K562 (cell line): Measurements from ENCODE around the gene TMEM45B. TPM values are rescaled to one million over a fixed set of nuclear protein-coding genes. Genes with fewer than 3 reads are reported as not detected.

ENCODE experiments used
- ATAC-seq: fragments of 200-7000 bp; cut with Tn5 transposase; 3 replicates; pipeline ENCODE4 v1.9.1; 2020; ENCODE audit warnings: moderate library complexity
- BruUV-seq: library from RNA; stranded (reverse); fragments of 400-500 nt; replicated peaks from 2 replicates; lab custom pipeline; 2021; lab: Mats Ljungman, UMichigan
- CTCF ChIA-PET: fragments of 300-600 bp; formaldehyde crosslinking; extraction: SDS; loops from one replicate; lab custom pipeline; 2021; ENCODE audit warnings: low intra/inter-chr PET ratio; lab: Yijun Ruan, JAX
- POLR2A ChIA-PET: fragments of 300-600, 350-650 bp; sonication (Branson Sonifier 250); formaldehyde crosslinking; extraction: SDS; loops from one replicate; lab custom pipeline; 2021; ENCODE audit warnings: antibody characterized with exemption, inconsistent platforms; lab: Yijun Ruan, JAX
- DNase-seq, 4 experiments: peaks; one replicate each; pipeline versions ENCODE4 v3.0.0 to v3.0.0-alpha.2; 2011 to 2018; ENCODE audit warnings: low spot score in 3 of 4, mixed read lengths in 3 of 4; ENCODE audit errors: extremely low read depth in 1 of 4
- FAIRE-seq: peaks from 2 replicates; lab custom pipeline; 2011; peaks lifted over from hg19 to GRCh38; lab: Jason Lieb, UNC
- H2AFZ ChIP-seq: 2 replicates; pipeline ENCODE4 v1.6.0; 2011; ENCODE audit warnings: low read depth, low read length, control low read depth, inconsistent platforms
- H3K27ac ChIP-seq: fragments of 200-600 bp; 3 replicates; pipeline ENCODE4 v1.8.0; 2011; ENCODE audit warnings: low read depth, mild to moderate bottlenecking, control low read depth, inconsistent platforms, low read length, moderate library complexity, mixed read lengths; ENCODE audit errors: extremely low read depth
- H3K27me3 ChIP-seq, 2 experiments: fragments of 300-600 bp in 1 of 2; 2 replicates in 1 of 2; 3 replicates in 1 of 2; pipeline versions ENCODE4 v1.6.0 to v1.8.0; 2011; ENCODE audit warnings: inconsistent platforms in 2 of 2, low read length in 2 of 2, mild to moderate bottlenecking in 1 of 2, mixed read lengths in 1 of 2, moderate library complexity in 1 of 2; ENCODE audit not compliant: control insufficient read depth in 2 of 2, insufficient read depth in 2 of 2
- H3K36me3 ChIP-seq: fragments of 300-600 bp; 3 replicates; pipeline ENCODE4 v1.8.0; 2011; ENCODE audit warnings: mild to moderate bottlenecking, low read length, inconsistent platforms; ENCODE audit not compliant: control insufficient read depth, insufficient read depth
- H3K4me1 ChIP-seq, 2 experiments: fragments of 200-600 bp in 1 of 2; replicated peaks in 1 of 2; 2 replicates in 1 of 2; 3 replicates in 1 of 2; pipeline versions ENCODE4 v1.5.1 to v1.8.0; 2011; ENCODE audit warnings: inconsistent platforms in 2 of 2, low read length in 2 of 2, mild to moderate bottlenecking in 1 of 2, mixed read lengths in 1 of 2, moderate library complexity in 1 of 2; ENCODE audit not compliant: control insufficient read depth in 2 of 2, insufficient read depth in 2 of 2
- H3K4me2 ChIP-seq: 2 replicates; pipeline ENCODE4 v1.6.1; 2011; ENCODE audit warnings: low read length, control low read depth, inconsistent platforms, mixed read lengths; ENCODE audit not compliant: insufficient read depth
- H3K4me3 ChIP-seq: fragments of 200-600 bp; sonication (generic), shearing (Covaris generic); 2 replicates; pipeline ENCODE4 v1.5.1; 2016; ENCODE audit warnings: control low read depth, inconsistent platforms
- H3K79me2 ChIP-seq: fragments of 200-600 bp; 3 replicates; pipeline ENCODE4 v1.8.0; 2011; ENCODE audit warnings: low read length, inconsistent platforms; ENCODE audit not compliant: control insufficient read depth, insufficient read depth
- H3K9ac ChIP-seq, 2 experiments: 2 replicates each; pipeline versions ENCODE4 v1.6.0 to v1.6.1; 2011; ENCODE audit warnings: low read depth in 2 of 2, low read length in 2 of 2, control low read depth in 1 of 2, inconsistent platforms in 1 of 2, mild to moderate bottlenecking in 1 of 2, mixed read lengths in 1 of 2; ENCODE audit not compliant: insufficient read depth in 1 of 2
- H3K9me1 ChIP-seq: one replicate; pipeline ENCODE4 v1.6.0; 2011; ENCODE audit warnings: inconsistent platforms, mild to moderate bottlenecking, low read length, moderate library complexity; ENCODE audit not compliant: control insufficient read depth, insufficient read depth
- H3K9me3 ChIP-seq: replicated peaks from 2 replicates; pipeline ENCODE4 v1.5.1; 2011; ENCODE audit warnings: low read depth, low read length, inconsistent platforms; ENCODE audit not compliant: control insufficient read depth, insufficient read depth
- H4K20me1 ChIP-seq: replicated peaks from 2 replicates; pipeline ENCODE4 v1.6.1; 2011; ENCODE audit warnings: low read length, inconsistent platforms, mixed read lengths; ENCODE audit not compliant: control insufficient read depth, insufficient read depth
- CBX8 ChIP-seq: fragments of 200-600 bp; sonication (generic); IDR thresholded peaks from 2 replicates; pipeline ENCODE4 v1.6.1; 2012; ENCODE audit warnings: borderline replicate concordance, mixed run types, low read depth, mild to moderate bottlenecking, moderate library complexity, mixed read lengths, low read length, control low read depth, inconsistent platforms; ENCODE audit not compliant: poor library complexity, severe bottlenecking; ENCODE audit errors: extremely low read depth
- CEBPB ChIP-seq: fragments of 450-650 bp; IDR thresholded peaks from 2 replicates; pipeline ENCODE4 v1.6.1; 2016; ENCODE audit warnings: missing genetic modification characterization, missing compliant biosample characterization
- CEBPG ChIP-seq, 3 experiments: fragments of 200-800 bp in 1 of 3; sonication (Bioruptor generic) in 1 of 3; sonication (generic) in 1 of 3; formaldehyde crosslinking in 1 of 3; IDR thresholded peaks in 2 of 3; conservative IDR thresholded peaks in 1 of 3; 2 replicates each; pipeline versions ENCODE4 v1.6.1 to v1.8.0; 2016 to 2022; ENCODE audit warnings: missing compliant biosample characterization in 2 of 3, missing genetic modification characterization in 2 of 3, mild to moderate bottlenecking in 1 of 3, missing genetic modification reagents in 1 of 3
- CREM ChIP-seq: IDR thresholded peaks from 2 replicates; pipeline ENCODE4 v1.6.1; 2014; ENCODE audit warnings: antibody characterized with exemption, low read depth
- MYBL2 ChIP-seq, 2 experiments: fragments of 450-650 bp in 1 of 2; sonication (generic) in 1 of 2; formaldehyde crosslinking in 1 of 2; IDR thresholded peaks; 2 replicates each; pipeline versions ENCODE4 v1.6.1 to v1.8.1; 2017 to 2022; ENCODE audit warnings: borderline replicate concordance in 1 of 2, inconsistent platforms in 1 of 2, low read depth in 1 of 2, mild to moderate bottlenecking in 1 of 2, missing genetic modification reagents in 1 of 2, moderate library complexity in 1 of 2
- NCOA6 ChIP-seq: fragments of 450-650 bp; IDR thresholded peaks from 2 replicates; pipeline ENCODE4 v1.6.1; 2017; ENCODE audit warnings: mild to moderate bottlenecking
- NFE2 ChIP-seq: IDR thresholded peaks from 2 replicates; pipeline ENCODE4 v1.6.1; 2014; ENCODE audit warnings: antibody characterized with exemption, low read depth
- PYGO2 ChIP-seq: fragments of 450-650 bp; IDR thresholded peaks from 2 replicates; pipeline ENCODE4 v1.6.1; 2016; ENCODE audit warnings: mild to moderate bottlenecking, missing genetic modification characterization, moderate library complexity, missing compliant biosample characterization
- RBM39 ChIP-seq: fragments of 200-400 bp; formaldehyde crosslinking; optimal IDR thresholded peaks from 2 replicates; pipeline ENCODE3; 2018; ENCODE audit warnings: low read depth, low read length
- SIRT6 ChIP-seq: IDR thresholded peaks from one replicate; pipeline ENCODE4 v1.6.1; 2012; ENCODE audit warnings: low read depth, mild to moderate bottlenecking, control low read depth, inconsistent platforms, low read length, moderate library complexity
- TEAD2 ChIP-seq: fragments of 450-650 bp; IDR thresholded peaks from 2 replicates; pipeline ENCODE4 v1.6.1; 2016; ENCODE audit warnings: missing genetic modification characterization, control low read depth, missing compliant biosample characterization
- THRA ChIP-seq: fragments of 450-650 bp; IDR thresholded peaks from 2 replicates; pipeline ENCODE4 v1.6.1; 2017; ENCODE audit warnings: mild to moderate bottlenecking, moderate library complexity
- TRIM28 ChIP-seq: fragments of 450-650 bp; IDR thresholded peaks from 2 replicates; pipeline ENCODE4 v1.6.1; 2017
- ZBTB26 ChIP-seq: fragments of 450-650 bp; formaldehyde crosslinking; IDR thresholded peaks from 2 replicates; pipeline ENCODE4 v1.4.0; 2022; ENCODE audit warnings: missing genetic modification characterization
- ZFP36 ChIP-seq: fragments of 150-350 bp; IDR thresholded peaks from 2 replicates; pipeline ENCODE4 v1.6.1; 2018; ENCODE audit warnings: low read length, low read depth; ENCODE audit not compliant: partially characterized antibody
- ZNF282 ChIP-seq: sonication (generic); formaldehyde crosslinking; IDR thresholded peaks from 2 replicates; pipeline ENCODE4 v1.8.1; 2023; ENCODE audit warnings: missing genetic modification reagents
- WGBS: fragments of 100-300 bp; shearing (Covaris generic); methylation state at CpG from one replicate; pipeline ENCODE4 v1.1.6; 2016; ENCODE audit warnings: low coverage, mixed read lengths; ENCODE audit not compliant: insufficient coverage; ENCODE audit errors: missing lambda C conversion rate; 5-methylcytosine and 5-hydroxymethylcytosine counted together
- in situ Hi-C: fragments of 300-500 bp; cut with MboI; formaldehyde crosslinking; loops from 4 replicates; pipeline ENCODE4 v1.15.0; 2018; ENCODE audit warnings: inconsistent platforms, mixed read lengths
- intact Hi-C: fragments of 100-400 bp; cut with micrococcal nuclease; formaldehyde crosslinking; loops from 2 replicates; pipeline ENCODE4 v1.14.2; 2022
- polyA plus RNA-seq, 8 experiments: library from polyadenylated mRNA; depleted of rRNA in 4 of 8; stranded (reverse) in 5 of 8; unstranded in 3 of 8; fragments of >200 nt; fragmentation: Nextera tagmentation in 2 of 8; fragmentation: Illumina TruSeq in 1 of 8; extraction: Ambion mirVana in 2 of 8; extraction: Trizol in 1 of 8; gene quantifications; 2 replicates each; pipeline versions ENCODE4 v1.2.1 to v1.2.3, GENCODE V29; 2011 to 2014; ENCODE audit warnings: inconsistent platforms in 1 of 8, missing spikeins in 1 of 8
- total RNA-seq, 7 experiments: library from RNA; depleted of rRNA in 6 of 7; stranded (reverse); fragments of >200 nt in 6 of 7; fragmentation: Illumina TruSeq in 2 of 7; extraction: Trizol in 2 of 7; gene quantifications; 2 replicates each; pipeline versions ENCODE4 v1.2.1 to v1.2.3, GENCODE V29; 2011 to 2021; ENCODE audit warnings: low replicate concordance in 1 of 7
- TF ChIP-seq, protein P1 (sequence below), 2 experiments: fragments of 450-650 bp in 1 of 2; sonication (generic) in 1 of 2; formaldehyde crosslinking in 1 of 2; IDR thresholded peaks in 1 of 2; conservative IDR thresholded peaks in 1 of 2; 2 replicates each; pipeline versions ENCODE4 v1.6.1 to v1.8.1; 2016 to 2023; ENCODE audit warnings: mild to moderate bottlenecking in 2 of 2, moderate library complexity in 2 of 2, inconsistent platforms in 1 of 2, missing genetic modification reagents in 1 of 2

The TMEM45B gene
- total and polyA plus RNA-seq, 9 of the 15 experiments (the other 6 are each of a cell fraction or from before 2014, with no cell fraction given) = 0.07 TPM; not detected in 8

- ATAC-seq = no peak
- POLR2A ChIA-PET = interaction anchor here (0.7 kb wide), 1 partner anchor 378 kb away, joined by 3 read pairs; no protein-coding TSS in a partner anchor
- no peak for DNase-seq
- no peaks in the 10 kb centered on the region for H4K20me1 ChIP-seq
- no peaks in the 10 kb centered on the region for H3K36me3 ChIP-seq
- H3K9me1 ChIP-seq = no peaks in the 10 kb centered on the region
- H3K4me2 ChIP-seq = no peak overlapping the region
- peaks cover 57 to 58% of the 10 kb centered on the region in 2 experiments; a peak in 4 of 5 replicates for H3K27me3 ChIP-seq
- intact Hi-C loops (no loop called here), in situ Hi-C loops (no loop called here)
- FAIRE-seq = no peak
- CTCF ChIA-PET = no interaction called here
- no TSS peak for BruUV-seq
- H3K4me1 ChIP-seq = no peaks in the 10 kb centered on the region
- no peak overlapping the region for H2AFZ ChIP-seq
- no peak overlapping the region for H3K27ac ChIP-seq
- WGBS = 3% methylated on average over 15 of the region's 15 CpGs
- TF ChIP-seq PYGO2 (tag) (no peak), TRIM28 (no peak), NFE2 (no peak), MYBL2 (IDR thresholded peaks at IDR 0.05; ENCODE audit: low read depth) (no peak), MYBL2 (CRISPR knock-in tag; IDR thresholded peaks at IDR 0.05; ENCODE audit: borderline replicate concordance) (no peak), SIRT6 (no peak), CBX8 (peak; percentile 57), ZNF282 (CRISPR knock-in tag) (no peak), NCOA6 (no peak), RBM39 (no peak), CREM (0 out of 2 replicates have a peak, but pooled peaks have one; percentile 7), CEBPB (peak; percentile 58), CEBPG (CRISPR knock-in tag; IDR thresholded peaks at IDR 0.05) (no peak), CEBPG (tag; conservative IDR thresholded peaks at IDR 0.05 in 1 of 2, IDR thresholded peaks at IDR 0.05 in 1 of 2) (peak; percentile 31 to 38; a peak in 2 of 4 replicates), TEAD2 (tag) (no peak), ZBTB26 (no peak), THRA (no peak), ZFP36 (no peak)
- TF ChIP-seq, protein P1, sequence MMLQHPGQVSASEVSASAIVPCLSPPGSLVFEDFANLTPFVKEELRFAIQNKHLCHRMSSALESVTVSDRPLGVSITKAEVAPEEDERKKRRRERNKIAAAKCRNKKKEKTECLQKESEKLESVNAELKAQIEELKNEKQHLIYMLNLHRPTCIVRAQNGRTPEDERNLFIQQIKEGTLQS (IDR thresholded peaks at IDR 0.05) = 0 out of 2 replicates have a peak, but pooled peaks have one; percentile 12
- TF ChIP-seq, protein P1 (CRISPR knock-in tag; conservative IDR thresholded peaks at IDR 0.05) = no peak
- H3K79me2 ChIP-seq = no peaks in the 10 kb centered on the region
- no peaks in the 10 kb centered on the region for H3K9me3 ChIP-seq
- H3K9ac ChIP-seq = no peak overlapping the region
- no peak overlapping the region for H3K4me3 ChIP-seq
Observed at GRCh38 chr11:129852125-129852740, 36.6 kb downstream of the TMEM45B start.
